OCI-LY7 (cell line): ENCODE measurements around the gene KIAA0232. TPM values are rescaled to one million over a fixed set of nuclear protein-coding genes. Genes with fewer than 3 reads are reported as not detected.
A peak's percentile ranks its signal among the peaks of the same experiment; 100 is the strongest.

ENCODE experiments used
- Bru-seq: library from RNA; stranded (reverse); fragments of 400-500 nt; gene quantifications from one replicate; lab custom pipeline; 2021; lab: Mats Ljungman, UMichigan
- BruChase-seq, 2 experiments: library from RNA; stranded (reverse); fragments of 400-500 nt; gene quantifications; one replicate each; lab custom pipeline; 2021; lab: Mats Ljungman, UMichigan
- BruUV-seq: library from RNA; stranded (reverse); fragments of 400-500 nt; replicated peaks from 2 replicates; lab custom pipeline; 2021; lab: Mats Ljungman, UMichigan
- CTCF ChIA-PET: fragments of 300-600 bp; sonication (Branson Sonifier 250); formaldehyde crosslinking; loops from one replicate; lab custom pipeline; 2022; ENCODE audit warnings: antibody characterized with exemption; ENCODE audit not compliant: unreplicated experiment; lab: Charles Lee
- POLR2A ChIA-PET: fragments of 300-600 bp; sonication (Branson Sonifier 250); formaldehyde crosslinking; loops from one replicate; lab custom pipeline; 2022; ENCODE audit warnings: antibody characterized with exemption; lab: Charles Lee
- DNase-seq: peaks from one replicate; pipeline ENCODE4 v3.0.0-alpha.2; 2015; ENCODE audit warnings: low spot score
- H2AFZ ChIP-seq: fragments of 200-600 bp; sonication (generic), shearing (Covaris generic); 2 replicates; pipeline ENCODE4 v1.6.1; 2014; ENCODE audit warnings: mild to moderate bottlenecking, antibody characterized with exemption, low read length, moderate library complexity
- H3K27ac ChIP-seq: fragments of 200-600 bp; sonication (generic); 2 replicates; pipeline ENCODE4 v1.5.1; 2014; ENCODE audit warnings: mixed run types, low read depth, mild to moderate bottlenecking, moderate library complexity, low read length, inconsistent platforms; ENCODE audit not compliant: poor library complexity, severe bottlenecking
- H3K36me3 ChIP-seq: fragments of 200-600 bp; sonication (generic); 2 replicates; pipeline ENCODE4 v1.6.1; 2014; ENCODE audit warnings: mild to moderate bottlenecking, antibody characterized with exemption, low read length, moderate library complexity, mixed read lengths; ENCODE audit not compliant: insufficient read depth
- H3K4me1 ChIP-seq: fragments of 200-600 bp; sonication (generic); 2 replicates; pipeline ENCODE4 v1.5.1; 2014; ENCODE audit warnings: mild to moderate bottlenecking, low read length; ENCODE audit not compliant: insufficient read depth, poor library complexity, severe bottlenecking
- H3K4me2 ChIP-seq: fragments of 200-600 bp; sonication (generic); 2 replicates; pipeline ENCODE4 v1.6.1; 2014; ENCODE audit warnings: mild to moderate bottlenecking, low read length
- H3K4me3 ChIP-seq: fragments of 200-600 bp; sonication (generic); 2 replicates; pipeline ENCODE4 v1.5.1; 2014; ENCODE audit warnings: mild to moderate bottlenecking, low read depth, low read length; ENCODE audit not compliant: poor library complexity, severe bottlenecking
- H3K79me2 ChIP-seq: fragments of 200-600 bp; sonication (generic); 2 replicates; pipeline ENCODE4 v1.6.1; 2016; ENCODE audit warnings: low read depth, mild to moderate bottlenecking, low read length, moderate library complexity, mixed read lengths; ENCODE audit not compliant: insufficient read depth
- H3K9me2 ChIP-seq: fragments of 200-600 bp; sonication (generic); 2 replicates; pipeline ENCODE4 v1.6.1; 2016; ENCODE audit warnings: mild to moderate bottlenecking, low read length, mixed read lengths; ENCODE audit not compliant: insufficient read depth
- H3K9me3 ChIP-seq: fragments of 200-600 bp; sonication (generic); 2 replicates; pipeline ENCODE4 v1.6.1; 2014; ENCODE audit warnings: mild to moderate bottlenecking, mixed run types, low read length, mixed read lengths
- H4K20me1 ChIP-seq: fragments of 200-600 bp; sonication (generic); 2 replicates; pipeline ENCODE4 v1.6.1; 2014; ENCODE audit warnings: mild to moderate bottlenecking, antibody characterized with exemption, low read length, moderate library complexity, mixed read lengths; ENCODE audit not compliant: insufficient read depth
- CTCF ChIP-seq: fragments of 200-600 bp; sonication (generic); conservative IDR thresholded peaks from 2 replicates; pipeline ENCODE4 v1.5.1; 2014; ENCODE audit warnings: mild to moderate bottlenecking, antibody characterized with exemption, low read length, moderate library complexity, mixed read lengths
- EZH2phosphoT487 ChIP-seq: fragments of 200-600 bp; sonication (generic); IDR thresholded peaks from 2 replicates; pipeline ENCODE4 v1.6.1; 2018; ENCODE audit warnings: low read depth, borderline replicate concordance, mild to moderate bottlenecking, mixed run types, antibody characterized with exemption, low read length, moderate library complexity, mixed read lengths
- intact Hi-C: fragments of 100-400 bp; cut with micrococcal nuclease; formaldehyde crosslinking; loops from one replicate; pipeline ENCODE4 v1.10.0; 2022; ENCODE audit not compliant: unreplicated experiment
- long read RNA-seq: library from polyadenylated mRNA; stranded (forward); transcript quantifications from one replicate; pipeline ENCODE4 v2.0.0, GENCODE V29; 2022
- total RNA-seq, 2 experiments: library from RNA; depleted of rRNA in 1 of 2; stranded (reverse); fragments of >200 nt in 1 of 2; shearing (Covaris generic) in 1 of 2; gene quantifications; 2 replicates each; pipeline ENCODE4 v1.2.3, GENCODE V29; 2014 to 2022

Gene KIAA0232
- total RNA-seq (2014; rRNA removed; shearing (Covaris generic)) (7.5 and 8.0 TPM in 2 replicates), total RNA-seq (2022) (13.5 and 15.8 TPM in 2 replicates), Bru-seq, nascent RNA (percentile 77 among the genes with signal in this experiment), BruChase-seq, experiment 1, labeled RNA remaining after a 6-hour chase (percentile 76 among the genes with signal in this experiment), BruChase-seq, experiment 2, labeled RNA remaining after a 2-hour chase (percentile 75 among the genes with signal in this experiment)
- long read RNA-seq, partial matches to known transcripts, result 0 of 4 reads
- long read RNA-seq, other reads (novel, unspliced or antisense), result 4 of 4 reads

- peaks cover 8% of the 10 kb centered on the region; the same call in 1 of the 2 replicates for H4K20me1 ChIP-seq
- TF ChIP-seq CTCF, result no peak; the same call in 1 of the 2 replicates
- no peak for TF ChIP-seq EZH2phosphoT487
- ChIA-PET CTCF (interaction anchor here (0.9 kb wide), 1 partner anchor 90 kb away, joined by 3 read pairs; no protein-coding TSS in a partner anchor), POLR2A (no interaction called here)
- H3K27ac ChIP-seq, result peak within 1 kb of the TSS; percentile 87
- H3K9me2 ChIP-seq, result no peaks in the 10 kb centered on the region
- H2AFZ ChIP-seq, result peak within 1 kb of the TSS; percentile 86; the same call in 1 of the 2 replicates
- intact Hi-C loops, result loop anchor here (2.0 kb wide), 4 partner anchors 61 to 287 kb away; partner anchors contain the start of genes GRPEL1 and MRFAP1
- peak within 1 kb of the TSS; percentile 84 for H3K4me2 ChIP-seq
- H3K4me3 ChIP-seq, result peak within 1 kb of the TSS; percentile 95
- peak; percentile 96 for DNase-seq
- H3K4me1 ChIP-seq, result peaks cover 18% of the 10 kb centered on the region
- H3K9me3 ChIP-seq, result no peaks in the 10 kb centered on the region
- H3K36me3 ChIP-seq, result peaks cover 6% of the 10 kb centered on the region; the same call in 1 of the 2 replicates
- H3K79me2 ChIP-seq, result peaks cover 28% of the 10 kb centered on the region
- BruUV-seq, result no TSS peak
Measured at GRCh38 chr4:6782147-6782845, at the start of gene KIAA0232. Gene KIAA0232 (plus strand): TSS chr4:6782727. CDS start chr4:6824454, 41,727 bp downstream.

GRCh38 chr4:6733358-6734164 lies 49.0 kb upstream of the KIAA0232 start:
- Histone ChIP-seq H3K79me2 (no peaks in the 10 kb centered on the region), H3K9me3 (no peaks in the 10 kb centered on the region), H3K27ac (no peak overlapping the region), H2AFZ (no peak overlapping the region), H3K9me2 (no peaks in the 10 kb centered on the region), H3K4me1 (no peaks in the 10 kb centered on the region), H3K36me3 (no peaks in the 10 kb centered on the region), H3K4me2 (no peak overlapping the region), H4K20me1 (no peaks in the 10 kb centered on the region), H3K4me3 (no peak overlapping the region)
- ChIA-PET CTCF (no interaction called here), POLR2A (no interaction called here)
- intact Hi-C loops, result no loop called here
- BruUV-seq, result no TSS peak
- no peak for DNase-seq
- TF ChIP-seq EZH2phosphoT487 (no peak), CTCF (no peak)
